ENCODE measurements around the gene ADGRF5.
A peak's percentile ranks its signal among the peaks of the same experiment; 100 is the strongest.

Gene ADGRF5

GRCh38 chr6:46921731-46922130 is at the start of gene ADGRF5:
Gene ADGRF5, minus strand, starts transcription at chr6:46921938. Its CDS starts 15,176 bp downstream, at chr6:46906762.
- no peak for DNase-seq (ENCODE audit: low spot score)

GRCh38 chr6:46969206-46969605 is 47.5 kb upstream of the ADGRF5 start:
- no peak for DNase-seq (ENCODE audit: low spot score)

DNA sequence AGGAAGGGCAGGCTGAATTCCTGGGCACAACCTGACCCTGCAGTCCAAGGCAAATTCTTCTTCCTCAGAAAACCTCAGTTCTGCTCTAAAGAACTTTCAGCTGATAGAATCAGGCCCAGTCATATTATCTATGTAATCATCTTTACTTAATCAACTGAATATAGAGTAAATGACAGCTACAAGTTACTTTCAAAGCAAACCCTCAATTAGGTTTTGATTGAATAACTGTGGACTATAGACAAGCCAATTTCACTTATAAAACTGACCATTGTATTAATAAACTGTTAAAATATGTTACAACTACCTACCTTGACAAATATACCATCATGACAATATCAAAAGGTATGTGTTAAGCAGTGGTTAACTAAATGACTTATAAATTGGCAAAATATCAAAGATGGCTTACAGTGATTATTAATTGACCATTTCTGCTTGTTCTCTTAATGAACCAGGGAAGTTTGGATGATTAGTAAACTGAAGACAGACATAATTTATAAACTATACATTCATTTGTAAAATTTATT is 46.1 kb upstream of the ADGRF5 start:
- no peak for DNase-seq (ENCODE audit: low spot score)

- no peak for DNase-seq (ENCODE audit: low spot score)
These were observed 43.2 kb upstream of the ADGRF5 start for GRCh38 chr6:46964716-46965519.

- no peak for DNase-seq (ENCODE audit: low spot score)
These were observed 41.9 kb upstream of the ADGRF5 start for GRCh38 chr6:46963626-46964025.

- no peak for DNase-seq (ENCODE audit: low spot score)
These were observed 41.3 kb upstream of the ADGRF5 start for GRCh38 chr6:46963039-46963438.

DNA sequence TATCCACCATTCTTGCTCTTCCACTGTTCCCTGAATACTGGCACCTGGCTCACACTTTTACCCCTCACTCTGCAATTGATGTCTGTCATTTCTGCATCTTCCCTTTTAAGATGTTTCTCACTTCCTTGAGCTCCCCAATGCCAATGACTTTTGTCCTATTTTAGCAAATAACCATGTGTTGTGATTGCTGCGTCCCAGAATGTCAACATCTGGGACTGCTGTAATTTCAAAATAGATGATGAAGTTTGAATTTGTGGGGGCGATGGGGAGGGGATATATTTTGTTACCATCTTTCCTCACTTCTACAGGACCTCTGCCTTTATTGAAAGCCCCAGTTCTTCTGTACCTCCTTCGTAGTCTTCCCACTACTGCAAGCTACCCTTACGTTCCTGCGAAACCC is 40.0 kb upstream of the ADGRF5 start:
- no peak for DNase-seq (ENCODE audit: low spot score)

DNA sequence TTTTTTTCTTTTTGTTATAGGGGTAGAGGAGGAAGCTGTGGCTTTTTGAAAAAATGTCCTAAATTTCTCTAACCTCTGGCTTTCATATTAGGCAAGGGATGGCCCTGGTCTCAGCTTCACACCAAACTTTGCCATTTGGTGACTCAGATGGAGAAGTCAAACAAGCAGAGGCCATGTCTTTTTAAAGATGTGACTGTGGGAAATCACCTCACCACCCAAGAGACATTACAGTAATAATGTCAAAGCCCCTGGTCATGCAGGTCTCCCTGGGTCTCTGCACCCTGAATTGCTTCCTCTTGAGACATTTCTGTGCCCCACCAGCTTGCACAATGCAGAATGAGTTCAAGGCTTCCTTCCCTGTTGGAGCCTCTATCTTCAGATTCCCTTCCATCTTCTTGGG is 39.5 kb upstream of the ADGRF5 start:
- DNase-seq (ENCODE audit: low spot score), result no peak

- no peak for DNase-seq (ENCODE audit: low spot score)
These were observed 37.7 kb upstream of the ADGRF5 start for GRCh38 chr6:46959419-46959818.

- no peak for DNase-seq (ENCODE audit: low spot score)
These were observed 34.7 kb upstream of the ADGRF5 start for GRCh38 chr6:46956409-46956808.

DNA sequence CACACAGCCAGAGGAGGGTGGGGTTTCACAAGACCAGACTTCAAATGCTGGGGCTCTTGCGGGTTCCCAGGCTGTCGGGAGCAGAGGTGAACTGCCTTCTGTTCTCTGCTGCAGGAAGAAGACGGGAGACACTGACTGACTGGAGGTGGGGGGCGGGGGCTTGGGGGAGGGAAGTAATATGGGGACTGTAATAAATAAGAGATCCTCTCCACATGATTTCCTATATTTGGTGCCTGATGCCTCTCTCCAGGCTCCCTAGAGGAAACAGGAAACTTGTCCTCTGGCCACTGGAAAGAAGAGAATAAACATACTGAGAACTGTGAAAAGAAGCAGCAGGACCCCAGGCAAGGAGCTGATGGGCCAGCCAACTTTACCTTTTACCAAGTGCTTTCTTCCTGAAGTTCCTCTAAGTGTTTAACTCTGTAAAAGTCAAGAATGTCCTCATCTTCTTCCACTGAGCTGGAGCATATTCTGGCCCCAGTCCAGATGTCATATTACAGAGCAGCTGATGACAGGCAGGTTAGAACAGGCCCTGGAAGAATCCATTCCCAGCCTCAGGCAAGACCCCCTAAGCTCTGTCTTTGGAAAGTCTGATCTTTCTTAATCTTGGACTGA is 33.2 kb upstream of the ADGRF5 start:
- DNase-seq (ENCODE audit: low spot score), result peak; percentile 54

GRCh38 chr6:46953921-46954320 is 32.2 kb upstream of the ADGRF5 start:
- DNase-seq (ENCODE audit: low spot score), result no peak

DNA sequence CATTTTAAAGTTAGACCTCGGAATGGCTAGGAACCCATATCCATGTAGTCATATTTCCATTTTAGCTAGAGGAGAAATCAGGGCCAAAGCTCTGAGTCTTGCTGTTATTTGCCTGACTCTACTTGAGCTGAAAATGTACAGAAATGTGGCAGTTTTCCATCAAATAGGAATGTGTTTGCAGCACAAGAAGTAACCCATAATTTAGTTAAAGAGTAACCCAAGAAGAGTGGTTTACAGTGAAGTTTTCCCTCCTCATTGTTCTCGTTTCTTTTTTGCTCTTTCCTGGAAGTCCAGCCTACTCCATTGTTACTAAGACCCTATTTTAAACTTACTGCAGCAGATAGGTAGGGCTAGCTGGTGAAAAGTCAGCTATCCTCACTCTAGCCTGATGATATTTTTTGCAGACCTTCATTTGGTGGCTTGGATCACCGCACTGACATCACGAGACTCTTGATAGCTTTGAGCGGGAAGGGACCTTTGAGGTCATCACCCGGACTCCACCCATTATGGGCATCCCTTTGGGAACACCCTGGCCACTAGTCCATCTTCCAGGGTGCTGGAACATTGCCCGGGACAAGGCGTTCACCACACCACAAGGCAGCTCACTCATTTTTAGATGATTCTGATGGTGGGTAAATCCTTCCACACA is 28.0 kb upstream of the ADGRF5 start:
- DNase-seq (ENCODE audit: low spot score), result no peak

GRCh38 chr6:46948699-46949098 is 27.0 kb upstream of the ADGRF5 start:
- DNase-seq (ENCODE audit: low spot score), result no peak

DNA sequence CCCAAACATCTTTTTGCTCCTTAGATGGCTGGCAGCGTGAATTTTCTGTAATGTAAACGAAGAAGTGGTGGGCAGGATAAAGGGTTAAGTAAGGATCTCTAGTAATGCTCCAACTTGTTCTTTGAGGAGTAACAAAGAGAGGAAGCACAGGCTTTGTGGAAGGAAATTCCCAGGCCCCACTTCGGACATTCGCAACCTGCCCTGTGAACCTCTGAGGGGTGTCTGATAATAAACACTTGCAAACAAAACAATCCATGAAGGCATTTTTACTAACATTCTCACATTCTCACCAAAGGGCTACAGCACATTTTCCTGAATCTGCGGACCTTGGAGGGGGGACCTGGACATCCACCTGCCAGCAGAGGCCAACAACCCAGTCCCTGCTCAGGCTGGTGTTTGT is 25.8 kb upstream of the ADGRF5 start:
- DNase-seq (ENCODE audit: low spot score), result no peak

DNA sequence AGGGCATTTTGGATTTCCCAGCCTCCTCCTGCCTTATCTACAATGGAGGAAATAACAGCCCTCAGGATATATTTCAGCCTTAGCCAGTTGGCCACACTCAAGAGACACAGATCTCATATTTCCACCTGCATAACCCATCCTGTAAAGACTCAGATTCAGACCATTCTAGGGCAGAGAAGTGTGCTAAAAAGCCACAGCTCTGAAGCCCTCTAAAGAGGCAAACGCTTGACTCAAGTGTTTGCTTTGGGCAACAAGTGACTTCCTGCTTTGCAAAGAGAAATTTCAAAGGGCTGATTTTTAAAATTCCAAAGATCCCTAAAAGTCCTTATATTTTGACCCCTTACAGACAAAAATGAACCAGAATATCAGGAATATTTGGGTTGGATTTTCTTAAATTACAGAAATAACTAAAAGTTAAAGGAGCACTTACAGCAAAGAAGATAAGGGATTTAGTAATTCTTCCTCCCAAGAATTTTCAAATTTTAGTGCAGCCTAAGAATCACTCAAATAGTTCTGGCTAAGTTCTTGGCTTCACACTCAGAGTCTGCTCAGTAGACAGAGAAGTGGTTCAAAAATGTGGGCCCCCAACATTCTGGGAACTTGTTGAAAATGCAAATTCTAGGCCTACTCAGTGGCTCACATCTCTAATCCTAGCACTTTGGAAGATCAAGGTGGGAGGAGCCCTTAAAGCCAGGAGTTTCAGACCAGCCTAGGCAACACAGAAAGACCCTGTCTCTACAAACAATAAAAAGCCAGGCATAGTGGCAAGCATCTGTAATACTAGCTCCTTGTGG is 18.9 kb upstream of the ADGRF5 start:
- no peak for DNase-seq (ENCODE audit: low spot score)

DNA sequence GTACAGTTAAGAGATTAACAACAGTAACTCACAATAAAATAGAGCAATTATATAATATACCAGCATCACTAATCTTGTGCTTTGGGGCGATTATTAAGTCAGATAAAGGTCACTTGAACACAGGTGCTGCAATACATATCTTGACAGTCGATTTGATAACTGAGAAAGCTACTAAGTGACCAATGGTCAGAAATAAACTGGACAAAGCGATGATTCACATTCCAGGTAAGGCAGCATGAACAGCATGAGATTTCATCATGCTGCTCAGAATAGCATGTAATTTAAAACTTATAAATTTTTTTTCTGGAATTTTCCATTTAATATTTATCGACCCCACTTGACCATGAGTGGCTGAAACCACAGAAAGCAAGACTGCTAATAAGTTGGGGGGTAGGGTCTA is 15.9 kb upstream of the ADGRF5 start:
- DNase-seq (ENCODE audit: low spot score), result no peak

DNA sequence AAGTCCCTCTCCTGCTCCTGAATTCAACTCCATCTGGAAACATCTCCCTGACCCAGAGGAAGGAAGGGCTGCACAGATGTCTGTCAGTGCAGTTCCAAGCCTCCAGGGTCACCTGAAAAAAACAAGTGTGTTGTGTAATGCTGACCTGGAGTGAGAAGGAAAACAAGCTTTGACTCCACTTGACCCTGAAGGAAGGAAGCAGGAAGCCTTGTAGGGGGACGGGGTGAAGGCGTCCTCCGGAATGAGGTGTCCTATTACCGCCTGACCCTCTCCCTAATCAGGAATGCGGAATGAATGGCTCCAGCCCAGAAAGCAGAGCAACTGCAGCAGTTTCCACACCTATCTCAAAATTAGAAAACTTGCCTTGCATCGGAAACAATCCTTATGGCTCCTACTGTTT is 13.9 kb upstream of the ADGRF5 start:
- no peak for DNase-seq (ENCODE audit: low spot score)

- no peak for DNase-seq (ENCODE audit: low spot score)
These were observed 12.0 kb upstream of the ADGRF5 start for GRCh38 chr6:46933751-46934150.

- DNase-seq (ENCODE audit: low spot score), result no peak
These were observed 11.0 kb upstream of the ADGRF5 start for GRCh38 chr6:46932526-46933319.

GRCh38 chr6:46931416-46931815 is 9.7 kb upstream of the ADGRF5 start:
- DNase-seq (ENCODE audit: low spot score), result no peak
